Ishikawa (cell line): ENCODE measurements around the gene ACADSB.

Experiments
- EP300 ChIP-seq: IDR thresholded peaks from 2 replicates; pipeline ENCODE4 v1.6.1; 2012; ENCODE audit warnings: borderline replicate concordance
- TEAD4 ChIP-seq: IDR thresholded peaks from 2 replicates; pipeline ENCODE4 v1.6.1; 2012

DNA sequence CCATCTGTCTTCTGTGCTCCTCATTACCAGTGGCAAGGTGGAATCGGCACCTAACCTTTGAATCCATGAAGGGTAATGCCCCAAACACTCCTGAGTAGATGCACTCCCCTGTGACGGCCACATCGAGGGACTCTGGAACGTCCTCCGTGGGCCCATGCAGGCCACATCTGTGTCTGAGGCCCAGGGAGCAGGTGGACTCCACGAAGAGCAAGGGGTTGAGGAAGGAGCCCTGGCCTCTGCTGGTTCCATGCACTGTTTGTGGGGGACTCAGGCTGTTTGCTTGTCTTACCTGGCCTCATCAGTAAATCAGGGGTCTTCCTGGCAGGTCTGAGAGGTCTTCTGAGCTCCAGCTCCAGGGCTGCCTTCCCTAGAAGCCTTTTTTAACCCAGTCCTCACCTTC, 64.4 kb downstream of the ACADSB start:
- TF ChIP-seq EP300 (no peak), TEAD4 (no peak)
